Lung (tissue), 12 donors: ENCODE results near the gene POLN. TPM values are rescaled to one million over a fixed set of nuclear protein-coding genes. Genes with fewer than 3 reads are reported as not detected.
A peak's percentile ranks its signal among the peaks of the same experiment; 100 is the strongest.

Experiments used
- ATAC-seq: fragments of 200-7000 bp; cut with Tn5 transposase; one replicate; pipeline ENCODE4 v1.9.1; 2020; ENCODE audit warnings: moderate number of reproducible peaks; ENCODE audit not compliant: insufficient read depth, low FRiP score
- DNase-seq, 3 donors: peaks; one replicate each; pipeline ENCODE4 v3.0.0-alpha.2; 2013 to 2017
- H3K27ac ChIP-seq, 2 donors: one replicate each; pipeline ENCODE4 v1.5.1; 2013; ENCODE audit warnings: mild to moderate bottlenecking in 2 of 2, moderate library complexity in 2 of 2, control low read depth in 1 of 2, inconsistent platforms in 1 of 2, low read depth in 1 of 2, low read length in 1 of 2
- H3K27me3 ChIP-seq, 3 donors: one replicate each; pipeline ENCODE4 v1.5.1; 2013; ENCODE audit warnings: low read length in 2 of 3; ENCODE audit not compliant: control insufficient read depth in 3 of 3, insufficient read depth in 3 of 3
- H3K36me3 ChIP-seq, 4 donors: one replicate each; pipeline ENCODE4 v1.5.1; 2013; ENCODE audit warnings: low read length in 4 of 4, mild to moderate bottlenecking in 1 of 4, moderate library complexity in 1 of 4; ENCODE audit not compliant: control insufficient read depth in 4 of 4, insufficient read depth in 4 of 4
- H3K4me1 ChIP-seq, 5 donors: one replicate each; pipeline ENCODE4 v1.5.1; 2013; ENCODE audit warnings: low read length in 5 of 5, mild to moderate bottlenecking in 2 of 5, moderate library complexity in 1 of 5; ENCODE audit not compliant: control insufficient read depth in 5 of 5, insufficient read depth in 5 of 5
- H3K4me3 ChIP-seq: one replicate; pipeline ENCODE4 v1.5.1; 2013; ENCODE audit warnings: mild to moderate bottlenecking, control low read depth, moderate library complexity
- H3K9ac ChIP-seq, 2 donors: one replicate each; pipeline ENCODE4 v1.5.1; 2013; ENCODE audit warnings: low read length in 2 of 2, control low read depth in 1 of 2; ENCODE audit not compliant: insufficient read depth in 1 of 2
- H3K9me3 ChIP-seq, 4 donors: one replicate each; pipeline ENCODE4 v1.5.1; 2013; ENCODE audit warnings: low read length in 3 of 4, mild to moderate bottlenecking in 1 of 4, moderate library complexity in 1 of 4; ENCODE audit not compliant: control insufficient read depth in 4 of 4, insufficient read depth in 3 of 4
- CTCF ChIP-seq: IDR thresholded peaks from 2 replicates; pipeline ENCODE4 v1.5.1; 2012; ENCODE audit warnings: mild to moderate bottlenecking; ENCODE audit errors: control extremely low read depth, extremely low read depth
- WGBS, 2 donors: extraction: QIAGEN DNeasy Blood & Tissue Kit; methylation state at CpG; one replicate each; pipeline ENCODE4 v1.1.7; 2013; 5-methylcytosine and 5-hydroxymethylcytosine counted together
- polyA plus RNA-seq, 2 donors: library from polyadenylated mRNA; stranded (reverse); fragments of 200-250 nt; gene quantifications; one replicate each; pipeline ENCODE4 v1.2.1, GENCODE V29; 2013
- total RNA-seq, 2 donors: library from RNA; depleted of rRNA in 1 of 2; stranded (reverse); fragments of >200 nt in 1 of 2; gene quantifications; one replicate each; pipeline ENCODE4 v1.2.1, GENCODE V29; 2014 to 2021
- donor health status: control.
- donor health status: control.
- donor health status: Bipolar disorder and iron deficiency.
- donor health status: healthy.
- donor health status: DM: yes; HTN: yes; CAD: no.

Gene POLN
- total and polyA plus RNA-seq, 4 donors = 0.68 to 3.7 (median 2.2) TPM

- WGBS, 2 donors = 43 to 56% methylated on average over 12 to 13 of the region's 13 CpGs
Measured at GRCh38 chr4:2262944-2263250, 21.0 kb upstream of the POLN start.

GRCh38 chr4:2262145-2262943, 20.4 kb upstream of the POLN start:
- Histone ChIP-seq H3K27me3 (no peaks in the 10 kb centered on the region), H3K4me1 (peaks cover 6 to 59% (median 29%) of the 10 kb centered on the region in 5 donors), H3K9ac (peak overlapping the region in 1 of 2 donors; percentile 55), H3K27ac (peak overlapping the region; percentile 93 to 99), H3K4me3 (peak overlapping the region; percentile 40), H3K36me3 (peaks cover 0 to 23% (median 10%) of the 10 kb centered on the region in 4 donors), H3K9me3 (no peaks in the 10 kb centered on the region)
- peak; percentile 99 to 100 (median 100) for DNase-seq
- TF ChIP-seq CTCF = no peak
- peak; percentile 96 for ATAC-seq
- 0 to 1% methylated on average over 78 to 98 of the region's 98 CpGs for WGBS, 2 donors

More at GRCh38 chr4:2262944-2263250, 21.0 kb upstream of the POLN start:
- DNase-seq = no peak
- no peaks in the 10 kb centered on the region for H3K27me3 ChIP-seq
- no peaks in the 10 kb centered on the region for H3K9me3 ChIP-seq
- ATAC-seq = no peak
- H3K9ac ChIP-seq = peak overlapping the region in 1 of 2 donors; percentile 55
- peaks cover 5 to 58% (median 24%) of the 10 kb centered on the region in 5 donors for H3K4me1 ChIP-seq
- no peak for TF ChIP-seq CTCF
- H3K27ac ChIP-seq = peak overlapping the region; percentile 93 to 99
- peaks cover 0 to 18% (median 8%) of the 10 kb centered on the region in 4 donors for H3K36me3 ChIP-seq
- H3K4me3 ChIP-seq = peak overlapping the region; percentile 40

- H3K36me3 ChIP-seq = peaks cover 0 to 29% (median 11%) of the 10 kb centered on the region in 4 donors
Measured at GRCh38 chr4:2261853-2262144, 19.9 kb upstream of the POLN start, which contains the start of gene MXD4. MXD4 (minus strand) TSS chr4:2262109; CDS start chr4:2261980, 129 bp downstream.

More at GRCh38 chr4:2261853-2262144, 19.9 kb upstream of the POLN start, which contains the start of gene MXD4:
- ATAC-seq (no peak), DNase-seq (no peak)
- WGBS, 2 donors = 1% methylated on average over 30 to 46 of the region's 46 CpGs
- peak within 1 kb of the TSS; percentile 55 for H3K9ac ChIP-seq
- peak within 1 kb of the TSS; percentile 84 for H3K4me3 ChIP-seq
- H3K9me3 ChIP-seq = no peaks in the 10 kb centered on the region
- TF ChIP-seq CTCF = no peak
- H3K27me3 ChIP-seq = no peaks in the 10 kb centered on the region
- peak within 1 kb of the TSS; percentile 93 to 99 for H3K27ac ChIP-seq
- H3K4me1 ChIP-seq = peaks cover 9 to 59% (median 28%) of the 10 kb centered on the region in 5 donors
